Activated T-cell treated with anti-CD3 and anti-CD28 coated beads, Interleukin-2, amount 50 U/mL, for 24 hours (primary cell): ENCODE measurements around the gene DRAXIN.

Experiments
- DNase-seq: peaks from one replicate; pipeline ENCODE4 v3.0.0-alpha.2; 2020
- H3K27ac Mint-ChIP-seq: 2 replicates; pipeline ENCODE4 v1.8.0; 2020; ENCODE audit warnings: mild to moderate bottlenecking, mixed read lengths
- H3K27me3 Mint-ChIP-seq: 2 replicates; pipeline ENCODE4 v1.8.0; 2020; ENCODE audit warnings: mixed read lengths
- H3K36me3 Mint-ChIP-seq: 2 replicates; pipeline ENCODE4 v1.8.0; 2020; ENCODE audit warnings: low read depth, mixed read lengths
- H3K4me1 Mint-ChIP-seq: 2 replicates; pipeline ENCODE4 v1.8.0; 2020; ENCODE audit warnings: low read depth, mixed read lengths
- H3K4me3 Mint-ChIP-seq: 2 replicates; pipeline ENCODE4 v1.8.0; 2020; ENCODE audit warnings: mild to moderate bottlenecking, moderate library complexity, mixed read lengths
- H3K9me3 Mint-ChIP-seq: 2 replicates; pipeline ENCODE4 v1.8.0; 2020; ENCODE audit warnings: mixed read lengths

DRAXIN gene

GRCh38 chr1:11652203-11652780 lies 39.2 kb upstream of the DRAXIN start:
- peaks cover 3% of the 10 kb centered on the region for H3K27me3 Mint-ChIP-seq
- H3K4me1 Mint-ChIP-seq, result peaks cover 29% of the 10 kb centered on the region
- H3K36me3 Mint-ChIP-seq, result peaks cover 12% of the 10 kb centered on the region
- H3K9me3 Mint-ChIP-seq, result no peaks in the 10 kb centered on the region
- H3K4me3 Mint-ChIP-seq, result no peak overlapping the region
- no peak overlapping the region for H3K27ac Mint-ChIP-seq
- DNase-seq, result no peak

- H3K9me3 Mint-ChIP-seq, result no peaks in the 10 kb centered on the region
- peaks cover 3% of the 10 kb centered on the region for H3K27me3 Mint-ChIP-seq
- DNase-seq, result no peak
- peak overlapping the region; percentile 43 for H3K4me3 Mint-ChIP-seq
- peaks cover 29% of the 10 kb centered on the region for H3K4me1 Mint-ChIP-seq
- peaks cover 20% of the 10 kb centered on the region for H3K36me3 Mint-ChIP-seq
- no peak overlapping the region for H3K27ac Mint-ChIP-seq
Observed at GRCh38 chr1:11653101-11653860, 38.2 kb upstream of the DRAXIN start.

- Mint-ChIP-seq H3K4me3 (peak overlapping the region; percentile 43), H3K4me1 (peaks cover 26% of the 10 kb centered on the region), H3K27me3 (peaks cover 3% of the 10 kb centered on the region), H3K9me3 (no peaks in the 10 kb centered on the region), H3K27ac (no peak overlapping the region), H3K36me3 (peaks cover 24% of the 10 kb centered on the region)
- DNase-seq, result no peak
Observed at GRCh38 chr1:11653861-11654136, 37.7 kb upstream of the DRAXIN start.

- Mint-ChIP-seq H3K4me1 (peaks cover 26% of the 10 kb centered on the region), H3K27ac (peak within 1 kb of the TSS; percentile 37), H3K9me3 (no peaks in the 10 kb centered on the region), H3K27me3 (peaks cover 3% of the 10 kb centered on the region), H3K36me3 (peaks cover 29% of the 10 kb centered on the region), H3K4me3 (peak within 1 kb of the TSS; percentile 74)
- peak; percentile 81 for DNase-seq
Observed at GRCh38 chr1:11654137-11654938, 37.2 kb upstream of the DRAXIN start, which contains the start of the genes FBXO2 and FBXO44. FBXO2 (minus strand) TSS chr1:11654429; CDS start chr1:11654340, 89 bp downstream. FBXO44 (plus strand) TSS chr1:11654877; CDS start chr1:11655836, 959 bp downstream.

- H3K27ac Mint-ChIP-seq, result peak overlapping the region; percentile 37
- no peaks in the 10 kb centered on the region for H3K27me3 Mint-ChIP-seq
- no peak for DNase-seq
- peaks cover 34% of the 10 kb centered on the region for H3K36me3 Mint-ChIP-seq
- H3K4me3 Mint-ChIP-seq, result peak overlapping the region; percentile 74
- peaks cover 21% of the 10 kb centered on the region for H3K4me1 Mint-ChIP-seq
- H3K9me3 Mint-ChIP-seq, result no peaks in the 10 kb centered on the region
Observed at GRCh38 chr1:11654939-11655808, 36.3 kb upstream of the DRAXIN start.

GRCh38 chr1:11657654-11658053 lies 33.9 kb upstream of the DRAXIN start:
- H3K36me3 Mint-ChIP-seq, result peaks cover 54% of the 10 kb centered on the region
- H3K27ac Mint-ChIP-seq, result no peak overlapping the region
- no peaks in the 10 kb centered on the region for H3K27me3 Mint-ChIP-seq
- no peak overlapping the region for H3K4me3 Mint-ChIP-seq
- no peaks in the 10 kb centered on the region for H3K9me3 Mint-ChIP-seq
- DNase-seq, result no peak
- peaks cover 10% of the 10 kb centered on the region for H3K4me1 Mint-ChIP-seq

- no peak overlapping the region for H3K27ac Mint-ChIP-seq
- peaks cover 10% of the 10 kb centered on the region for H3K4me1 Mint-ChIP-seq
- H3K27me3 Mint-ChIP-seq, result no peaks in the 10 kb centered on the region
- no peak overlapping the region for H3K4me3 Mint-ChIP-seq
- no peaks in the 10 kb centered on the region for H3K9me3 Mint-ChIP-seq
- DNase-seq, result no peak
- peaks cover 54% of the 10 kb centered on the region for H3K36me3 Mint-ChIP-seq
Observed at GRCh38 chr1:11658542-11658941, 33.0 kb upstream of the DRAXIN start.

- no peak for DNase-seq
- no peaks in the 10 kb centered on the region for H3K9me3 Mint-ChIP-seq
- peaks cover 54% of the 10 kb centered on the region for H3K36me3 Mint-ChIP-seq
- no peak overlapping the region for H3K27ac Mint-ChIP-seq
- no peaks in the 10 kb centered on the region for H3K27me3 Mint-ChIP-seq
- H3K4me3 Mint-ChIP-seq, result no peak overlapping the region
- peaks cover 10% of the 10 kb centered on the region for H3K4me1 Mint-ChIP-seq
Observed at GRCh38 chr1:11659748-11660147, 31.8 kb upstream of the DRAXIN start.

GRCh38 chr1:11661103-11661502 lies 30.4 kb upstream of the DRAXIN start:
- Mint-ChIP-seq H3K36me3 (peaks cover 51% of the 10 kb centered on the region), H3K27me3 (no peaks in the 10 kb centered on the region), H3K4me3 (no peak overlapping the region), H3K4me1 (peaks cover 1% of the 10 kb centered on the region), H3K27ac (no peak overlapping the region), H3K9me3 (no peaks in the 10 kb centered on the region)
- no peak for DNase-seq

GRCh38 chr1:11664336-11665065 lies 27.0 kb upstream of the DRAXIN start:
- Mint-ChIP-seq H3K27me3 (no peaks in the 10 kb centered on the region), H3K36me3 (peaks cover 36% of the 10 kb centered on the region), H3K9me3 (no peaks in the 10 kb centered on the region), H3K4me3 (peak overlapping the region; percentile 82), H3K4me1 (no peaks in the 10 kb centered on the region), H3K27ac (peak overlapping the region; percentile 88)
- peak; percentile 76 for DNase-seq

- Mint-ChIP-seq H3K9me3 (no peaks in the 10 kb centered on the region), H3K36me3 (peaks cover 37% of the 10 kb centered on the region), H3K4me1 (no peaks in the 10 kb centered on the region), H3K27ac (no peak overlapping the region), H3K27me3 (no peaks in the 10 kb centered on the region), H3K4me3 (no peak overlapping the region)
- no peak for DNase-seq
Observed at GRCh38 chr1:11668516-11668915, 23.0 kb upstream of the DRAXIN start.

- DNase-seq, result no peak
- Mint-ChIP-seq H3K4me3 (no peak overlapping the region), H3K27ac (no peak overlapping the region), H3K27me3 (no peaks in the 10 kb centered on the region), H3K9me3 (no peaks in the 10 kb centered on the region), H3K36me3 (peaks cover 57% of the 10 kb centered on the region), H3K4me1 (no peaks in the 10 kb centered on the region)
Observed at GRCh38 chr1:11670747-11671146, 20.8 kb upstream of the DRAXIN start.

GRCh38 chr1:11671205-11671543 lies 20.3 kb upstream of the DRAXIN start:
- H3K36me3 Mint-ChIP-seq, result peaks cover 61% of the 10 kb centered on the region
- H3K4me1 Mint-ChIP-seq, result no peaks in the 10 kb centered on the region
- no peaks in the 10 kb centered on the region for H3K9me3 Mint-ChIP-seq
- no peak for DNase-seq
- H3K27me3 Mint-ChIP-seq, result no peaks in the 10 kb centered on the region
- H3K27ac Mint-ChIP-seq, result no peak overlapping the region
- H3K4me3 Mint-ChIP-seq, result no peak overlapping the region
